GM19438 (cell line): ENCODE data around the gene STPG1.
A peak's percentile ranks its signal among the peaks of the same experiment; 100 is the strongest.

Experiments
- ATAC-seq: cut with Tn5 transposase; IDR thresholded peaks from one replicate; pipeline ENCODE4 v1.9.1; 2021; ENCODE audit warnings: low read depth; ENCODE audit not compliant: unreplicated experiment

STPG1 gene

DNA sequence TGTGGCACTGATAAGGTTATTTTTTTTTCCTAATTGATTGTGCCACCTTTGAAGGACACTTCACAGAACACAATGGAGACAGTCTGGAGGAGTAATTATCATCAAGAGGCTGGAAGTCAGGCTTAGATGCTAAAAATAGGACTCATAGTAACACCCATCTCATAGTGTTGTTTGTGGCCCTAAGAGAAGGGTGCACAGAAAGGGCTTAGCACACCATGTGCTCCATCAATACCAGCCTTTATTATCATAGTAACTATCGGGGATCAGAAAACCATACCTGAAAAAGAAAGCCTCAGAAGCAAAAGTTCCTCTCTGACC lies 13.9 kb upstream of the STPG1 start:
- ATAC-seq, result no peak

DNA sequence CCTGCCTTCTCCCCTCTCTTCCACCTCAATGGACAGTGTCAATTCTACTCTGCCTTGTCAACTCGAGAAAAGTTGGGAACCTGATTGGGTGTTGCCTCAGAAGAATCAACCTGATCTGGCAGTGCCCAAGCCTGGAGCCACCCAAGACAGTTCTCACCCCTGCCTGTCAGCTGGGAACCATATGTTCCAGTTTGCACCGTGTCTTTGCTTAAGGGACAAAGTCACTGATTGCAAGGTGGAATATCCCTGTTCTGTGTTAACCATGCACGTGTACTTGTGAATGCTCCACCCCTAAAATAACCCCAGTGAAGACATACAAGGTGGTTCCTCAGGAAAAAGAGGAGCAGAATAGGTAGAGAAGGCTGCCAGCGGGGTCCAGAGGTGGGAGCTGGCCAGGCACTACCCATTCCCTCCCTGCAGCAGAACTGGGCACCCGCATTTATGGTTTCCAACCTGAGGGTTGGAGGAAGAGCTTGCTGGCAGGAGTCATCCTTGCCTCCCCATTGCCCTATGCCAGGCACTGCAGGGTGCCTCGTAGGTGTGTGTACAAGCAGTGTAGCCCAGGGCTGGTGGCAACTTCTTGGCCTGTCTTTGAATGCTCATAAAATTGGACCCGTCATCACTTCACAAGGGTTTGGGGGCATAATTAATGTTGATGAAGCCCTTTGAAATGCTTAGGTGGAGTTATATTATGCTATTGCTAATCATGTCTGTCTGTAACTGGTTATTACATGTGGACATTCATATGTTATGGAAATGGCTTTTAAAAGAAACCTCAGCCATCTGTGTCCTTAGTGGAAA lies 13.4 kb upstream of the STPG1 start:
- ATAC-seq, result no peak

DNA sequence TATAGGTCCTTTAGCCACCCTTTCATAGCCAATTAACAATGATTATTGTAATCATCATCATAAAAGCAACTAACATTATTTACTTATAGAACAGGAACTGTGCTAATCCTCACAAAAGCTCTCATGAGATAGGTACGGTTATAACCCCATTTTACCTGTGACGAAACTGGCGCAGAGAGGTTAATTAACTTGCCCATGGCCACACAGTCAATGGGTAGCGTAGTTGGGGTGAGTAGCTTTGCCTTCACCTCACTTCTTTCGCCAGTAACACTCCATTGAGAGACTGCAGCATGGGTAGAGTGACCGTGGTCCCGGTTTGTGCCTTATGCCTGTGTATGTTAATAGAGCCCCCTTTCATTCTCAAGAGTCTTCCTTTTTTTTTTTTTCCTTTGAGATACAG lies 12.3 kb upstream of the STPG1 start:
- ATAC-seq, result no peak

- ATAC-seq, result no peak
Observed at GRCh38 chr1:24425441-24425840, 11.9 kb upstream of the STPG1 start.

- no peak for ATAC-seq
Observed at GRCh38 chr1:24424990-24425389, 11.4 kb upstream of the STPG1 start.

- ATAC-seq, result no peak
Observed at GRCh38 chr1:24424207-24424606, 10.6 kb upstream of the STPG1 start.

- no peak for ATAC-seq
Observed at GRCh38 chr1:24421502-24421901, 7.9 kb upstream of the STPG1 start.

- no peak for ATAC-seq
Observed at GRCh38 chr1:24420547-24420946, 7.0 kb upstream of the STPG1 start.

DNA sequence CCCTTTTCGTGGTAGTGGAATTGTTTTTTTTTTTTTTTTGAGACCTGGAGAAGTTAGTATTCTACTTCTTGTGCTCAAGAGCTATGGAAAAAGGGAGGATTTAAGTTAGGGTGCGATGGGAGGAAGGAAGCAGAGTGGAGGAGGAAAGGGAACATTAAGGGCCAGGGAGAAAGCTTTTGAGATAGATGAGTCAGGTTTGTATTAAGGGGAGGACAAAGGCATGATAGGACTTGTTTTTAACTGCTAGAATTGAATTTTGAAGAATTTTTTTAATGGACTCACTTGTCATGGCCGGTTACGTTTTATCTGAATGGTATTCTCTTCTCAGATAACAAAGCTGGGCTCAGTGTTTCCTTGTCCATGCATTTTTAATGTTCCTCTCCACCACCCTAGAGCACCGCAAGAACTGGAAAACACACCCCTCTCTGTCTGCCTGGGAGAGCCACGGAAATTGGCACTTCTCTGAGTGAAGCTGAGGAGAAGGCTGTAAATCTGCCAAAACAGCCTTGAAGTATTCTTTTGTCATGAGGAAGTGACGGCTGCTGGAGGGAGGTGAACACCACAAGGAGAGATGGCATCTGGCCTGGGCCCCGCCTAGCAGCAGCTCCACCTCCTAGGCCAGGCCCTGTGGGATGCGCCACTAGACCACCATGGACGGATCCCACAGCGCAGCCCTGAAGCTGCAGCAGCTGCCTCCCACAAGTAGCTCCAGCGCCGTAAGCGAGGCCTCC lies 5.5 kb upstream of the STPG1 start:
- no peak for ATAC-seq

DNA sequence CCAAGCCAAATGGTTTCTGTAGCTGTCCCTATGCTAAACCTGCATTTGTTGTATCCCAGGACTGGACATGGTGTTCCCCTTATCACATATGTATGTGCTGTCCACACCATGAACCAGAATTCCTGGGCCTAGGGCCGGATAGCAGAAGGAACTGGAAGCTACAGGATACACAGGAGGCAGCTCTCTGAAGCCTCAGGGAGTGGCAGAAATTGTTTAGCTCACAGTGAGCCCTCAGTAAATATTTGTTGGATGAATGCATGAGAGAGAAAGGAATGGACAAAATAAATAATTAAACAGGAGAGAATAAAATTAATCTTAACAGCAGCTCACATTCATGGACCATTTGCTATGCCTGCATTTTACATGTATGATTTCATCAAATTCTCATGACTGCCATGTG lies 4.1 kb upstream of the STPG1 start:
- ATAC-seq, result no peak

DNA sequence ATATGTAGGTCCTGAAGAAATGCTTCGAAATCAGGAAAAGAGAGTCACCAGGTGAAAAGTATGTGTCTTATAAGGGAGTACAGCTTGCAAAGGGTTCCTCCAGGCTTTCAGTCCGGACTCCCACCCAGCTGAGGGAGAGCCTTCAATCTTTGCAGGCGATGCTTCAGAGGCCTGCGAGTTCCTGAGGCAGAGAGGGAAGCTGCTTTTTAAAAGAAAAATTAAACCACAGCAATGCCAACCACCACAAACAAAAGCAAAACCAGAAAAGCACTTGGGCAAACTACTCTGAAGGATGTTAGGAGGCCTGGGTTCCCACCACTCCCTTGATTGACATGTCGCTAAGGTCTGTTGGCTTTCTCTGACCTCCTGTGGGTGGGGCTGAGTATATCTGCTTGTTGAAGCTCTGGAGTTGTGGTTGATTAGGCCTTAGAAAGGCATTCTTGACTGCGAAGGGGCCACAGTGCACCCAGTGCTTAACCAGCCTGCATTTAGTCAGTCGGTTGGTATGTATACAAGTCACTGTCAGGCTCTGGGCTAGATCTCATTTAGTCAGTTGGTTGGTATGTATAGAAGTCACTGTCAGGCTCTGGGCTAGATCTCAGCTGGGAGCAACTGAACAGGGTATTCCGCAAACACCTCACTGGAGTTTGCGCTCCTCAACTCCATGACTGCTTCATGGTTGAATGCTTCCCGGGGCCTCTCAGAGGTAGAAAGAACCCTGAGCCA lies 3.2 kb upstream of the STPG1 start:
- ATAC-seq, result no peak

- ATAC-seq, result no peak
Observed at GRCh38 chr1:24415910-24416665, 2.5 kb upstream of the STPG1 start.

DNA sequence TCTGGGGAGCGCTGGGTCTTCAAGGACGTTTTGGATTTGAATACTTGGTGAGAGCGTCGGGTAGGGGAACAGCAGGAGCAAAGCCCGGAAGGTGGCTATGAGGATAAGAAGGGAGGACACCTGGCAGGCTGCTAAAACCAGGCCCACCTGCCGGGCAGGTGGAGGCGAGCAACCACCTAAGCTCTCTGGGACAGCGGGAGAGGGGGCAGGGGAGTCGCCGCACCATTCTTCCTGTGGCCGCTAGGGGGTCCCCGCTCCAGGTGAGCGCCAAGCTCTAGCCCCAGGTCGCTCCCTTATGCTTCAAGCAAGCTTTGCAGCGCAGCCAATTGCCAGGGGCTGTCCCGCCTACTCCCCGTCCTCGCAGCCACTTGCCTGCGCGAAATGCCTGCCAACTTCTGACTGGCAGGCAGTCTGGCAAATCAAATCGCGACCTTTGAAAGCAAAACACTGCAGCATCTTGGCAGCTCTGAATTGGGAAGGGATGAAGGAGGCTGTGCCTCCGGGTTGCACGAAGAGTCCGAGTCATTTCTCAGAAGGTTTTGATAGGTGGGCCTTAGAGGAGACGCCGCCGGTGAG lies 1.8 kb upstream of the STPG1 start, which contains the start of gene NIPAL3:
Gene NIPAL3 (plus strand): TSS at position 469 of the 576 bp plus-strand sequence. CDS start 3,746 bp downstream, outside the sequence.
- ATAC-seq, result peak; percentile 88

DNA sequence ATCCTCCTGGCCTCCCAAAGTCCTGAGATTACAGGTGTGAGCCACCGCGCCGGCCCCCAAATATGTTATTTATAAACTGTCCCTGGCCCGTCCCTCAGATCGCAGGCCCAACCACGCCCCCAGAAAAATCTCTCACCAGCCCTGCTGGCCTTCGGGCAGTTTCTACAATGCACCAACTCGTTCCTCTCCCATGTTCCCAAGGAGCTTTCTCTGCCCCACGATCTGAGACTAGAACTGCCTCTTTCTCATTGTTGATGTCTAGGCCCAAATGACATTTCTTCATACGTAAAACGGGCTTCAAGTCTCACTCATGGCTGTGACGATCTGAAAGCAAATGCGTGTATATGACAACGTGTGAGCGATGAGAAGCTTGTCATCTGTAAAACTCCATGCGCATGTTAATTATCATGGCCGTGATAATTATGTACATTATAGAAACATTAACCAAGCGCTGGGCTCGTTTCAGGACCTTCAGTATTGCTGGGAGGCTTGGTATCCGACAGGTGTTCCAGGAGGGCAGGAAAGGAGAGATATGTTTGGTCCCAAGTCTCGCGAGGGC lies 1.3 kb upstream of the STPG1 start:
- no peak for ATAC-seq

DNA sequence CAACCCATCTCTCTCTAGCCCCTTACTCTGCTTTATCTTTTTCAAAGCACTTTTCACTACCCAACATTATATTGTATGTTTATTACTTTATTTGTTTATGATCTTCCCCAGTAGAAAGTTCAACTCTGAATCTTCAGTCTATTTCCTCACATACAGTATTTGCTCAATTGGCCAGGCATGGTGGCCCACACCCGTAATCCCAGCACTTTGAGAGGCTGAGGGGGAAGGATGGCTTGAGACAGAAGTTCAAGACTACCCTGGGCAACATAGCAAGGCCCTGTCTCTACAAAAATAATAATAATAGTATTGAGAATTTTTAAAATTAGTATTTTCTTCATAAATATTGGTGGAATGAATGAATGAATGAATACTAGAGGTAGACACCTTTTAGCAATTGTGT lies 1.2 kb downstream of the STPG1 start:
- ATAC-seq, result no peak

- ATAC-seq, result no peak
Observed at GRCh38 chr1:24411963-24412362, 1.6 kb downstream of the STPG1 start.

DNA sequence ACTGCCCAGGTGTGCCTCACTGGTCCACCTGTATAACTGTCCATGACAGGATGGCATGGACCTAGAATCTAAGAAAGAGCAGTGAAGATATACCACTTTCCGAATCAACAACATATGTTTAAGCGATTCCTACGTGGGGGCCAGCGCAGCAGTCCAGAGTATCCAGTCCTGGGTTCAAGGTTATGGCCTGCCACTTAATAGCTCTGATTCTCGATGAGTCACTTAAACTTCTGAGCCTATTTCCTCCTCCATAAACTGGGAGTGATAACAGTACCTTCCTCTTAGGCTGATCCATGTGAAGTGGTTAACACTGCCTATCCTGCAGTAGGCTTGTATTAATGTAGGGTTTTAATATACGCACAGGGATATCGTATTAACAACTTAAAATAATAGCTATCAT lies 2.8 kb downstream of the STPG1 start:
- no peak for ATAC-seq

- ATAC-seq, result no peak
Observed at GRCh38 chr1:24409535-24409934, 4.0 kb downstream of the STPG1 start.

DNA sequence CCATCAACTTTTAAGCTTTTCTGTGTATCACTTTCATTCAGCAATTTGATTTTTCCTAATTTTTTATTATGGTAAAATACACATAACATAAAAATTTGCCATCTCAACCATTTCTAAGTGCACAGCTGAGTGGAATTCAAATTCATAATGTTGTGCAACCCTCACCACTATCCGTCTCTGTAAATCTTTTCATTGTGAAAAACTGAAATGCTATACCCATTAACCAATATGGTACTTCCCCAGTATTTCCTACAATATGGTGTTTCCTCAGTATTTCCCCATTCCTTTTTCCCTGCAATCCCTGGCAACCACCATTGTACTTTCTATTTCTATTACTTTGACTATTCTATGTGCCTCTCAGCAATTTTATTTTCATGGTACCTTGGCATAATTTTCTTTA lies 6.8 kb downstream of the STPG1 start:
- no peak for ATAC-seq

DNA sequence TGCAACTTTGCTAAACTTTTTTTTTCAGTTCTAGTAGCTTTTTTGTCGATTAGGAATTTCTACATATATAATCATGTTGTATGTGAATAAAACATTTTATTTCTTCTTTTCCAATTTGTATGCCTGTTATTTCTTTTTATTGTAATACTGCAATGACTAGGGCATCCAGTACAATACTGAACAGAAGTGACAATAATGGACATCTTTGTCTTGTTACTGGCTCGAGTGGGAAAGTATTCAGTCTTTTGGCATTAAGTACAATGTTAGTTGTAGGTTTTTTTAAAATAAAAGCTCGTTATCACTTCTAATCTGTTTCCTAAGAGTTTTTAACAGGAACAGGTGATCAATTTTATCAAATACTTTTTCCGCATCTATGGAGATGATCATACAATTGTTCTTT lies 9.8 kb downstream of the STPG1 start:
- ATAC-seq, result no peak
